Inflammatory macrophage treated with lipopolysaccharide for 4 hours (primary cell): Measurements from ENCODE around the gene PDE2A.

Source experiments
- DNase-seq: peaks from one replicate; pipeline ENCODE4 v3.0.0-alpha.2; 2020

PDE2A gene

GRCh38 chr11:72682238-72682857 is 8.1 kb upstream of the PDE2A start:
- DNase-seq = no peak

DNA sequence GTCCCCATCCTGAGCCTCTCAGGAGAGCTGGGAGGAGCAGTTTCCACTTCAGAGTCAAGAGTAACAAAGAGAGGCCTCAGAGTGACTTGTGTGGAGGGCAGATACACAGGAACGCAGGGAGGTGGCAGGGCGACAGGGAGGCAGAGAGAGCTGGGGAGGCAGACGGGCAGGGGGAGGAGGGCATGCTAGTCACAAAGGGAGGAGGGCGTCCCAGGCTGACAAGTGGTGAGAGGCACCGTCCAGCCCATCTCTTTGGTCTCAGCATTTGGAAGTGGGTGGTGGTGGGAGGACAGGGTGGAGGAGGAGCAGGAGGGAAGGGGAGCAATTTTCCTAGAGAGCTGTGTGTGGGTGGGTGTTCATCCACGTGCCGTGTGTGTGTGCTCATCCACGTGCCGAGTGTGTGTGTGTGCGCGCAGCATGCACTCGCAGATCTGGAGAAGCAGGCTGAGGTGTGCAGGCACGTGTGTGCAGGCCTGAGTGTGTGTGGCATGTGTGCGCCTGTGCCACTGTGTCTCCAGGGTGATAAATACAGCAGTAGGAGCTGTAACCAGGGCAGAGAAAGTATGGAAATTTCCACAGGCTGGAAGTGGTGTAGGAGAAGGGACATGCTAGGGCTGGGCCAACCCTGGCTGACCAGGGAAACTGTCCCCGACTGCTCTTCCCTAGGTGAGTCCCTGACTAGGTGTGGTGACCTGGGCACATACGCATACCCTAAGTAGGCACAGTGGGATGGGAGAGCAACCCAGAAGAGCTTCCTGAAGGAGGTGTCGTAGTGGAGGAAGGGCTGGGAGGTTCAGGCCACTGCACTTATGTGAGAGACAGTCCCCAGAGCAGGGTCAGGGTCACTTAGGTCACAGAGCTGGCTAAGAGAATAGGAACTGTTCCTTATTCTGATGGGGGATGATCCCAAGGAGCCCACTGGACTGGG is 7.3 kb upstream of the PDE2A start:
- DNase-seq = no peak

DNA sequence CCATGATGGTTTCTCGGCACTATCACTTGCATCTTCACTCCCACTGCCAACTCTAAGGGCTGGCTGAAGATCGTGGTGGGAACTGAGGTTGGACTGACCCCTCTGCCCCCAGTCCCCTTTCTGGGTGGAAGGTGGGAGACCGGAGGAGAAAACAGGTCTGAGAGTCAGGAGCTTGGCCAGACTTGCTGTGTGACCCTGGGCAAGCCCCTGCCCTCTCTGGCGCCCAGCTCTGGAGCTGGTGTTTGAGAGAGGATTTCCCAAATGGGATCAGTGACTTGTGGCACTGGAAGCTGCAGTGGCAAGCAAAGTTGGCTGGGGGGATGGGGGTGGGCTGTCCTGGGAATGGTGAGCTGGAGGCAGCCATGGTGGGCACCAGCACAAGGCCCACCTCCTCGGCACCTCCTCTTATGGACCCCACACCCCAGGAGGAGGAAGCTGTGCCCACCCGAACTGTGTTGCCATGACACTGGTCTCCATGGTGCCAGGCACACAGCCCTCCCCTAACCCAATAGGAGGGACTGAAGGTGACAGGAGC is 6.5 kb upstream of the PDE2A start:
- no peak for DNase-seq

DNA sequence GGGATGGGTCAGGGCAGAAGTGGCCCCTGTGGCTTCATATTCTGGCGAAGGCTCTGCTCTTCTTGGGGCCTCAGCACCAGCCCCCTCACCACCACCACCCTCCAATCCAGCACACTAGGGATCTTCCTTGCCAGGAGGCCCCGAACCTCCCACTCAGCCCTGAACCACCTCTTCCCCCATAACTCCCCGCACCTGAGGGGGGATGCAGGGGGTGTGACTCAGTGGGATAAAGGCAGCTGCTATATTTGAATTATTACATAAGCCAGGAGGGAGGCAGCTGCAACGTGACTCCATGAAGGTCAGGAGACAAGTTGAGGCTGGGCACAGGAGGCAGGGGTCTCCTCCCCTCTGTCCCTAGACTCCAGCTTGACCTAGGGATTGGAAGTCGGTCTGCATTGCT is 5.6 kb upstream of the PDE2A start:
- DNase-seq = no peak

GRCh38 chr11:72678524-72678923 is 4.3 kb upstream of the PDE2A start:
- DNase-seq = no peak

DNA sequence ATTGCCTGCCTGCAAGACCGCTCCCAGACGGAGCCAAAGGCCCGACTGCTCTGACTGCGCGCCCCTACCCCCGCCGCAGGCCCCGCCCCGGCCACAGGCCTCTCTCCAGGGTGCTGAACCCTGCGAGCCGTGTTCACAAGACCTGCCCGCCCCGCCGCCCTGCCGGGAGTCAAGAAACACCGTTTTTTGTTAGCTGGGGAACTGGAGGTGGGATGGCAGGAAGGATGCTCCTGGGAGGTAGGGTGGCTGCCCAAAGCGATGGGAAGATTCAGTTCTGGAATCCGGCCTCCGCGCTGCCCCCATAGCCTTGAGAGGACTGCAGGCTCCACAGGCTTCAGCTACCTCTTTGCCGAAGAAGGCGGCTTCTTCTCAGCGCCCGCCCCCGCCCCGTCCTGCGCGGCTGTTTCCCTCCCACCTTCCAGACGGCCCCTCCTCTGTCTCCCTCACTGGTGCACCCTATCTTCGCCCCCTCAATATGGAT is 2.7 kb upstream of the PDE2A start:
- DNase-seq = peak; percentile 34

DNA sequence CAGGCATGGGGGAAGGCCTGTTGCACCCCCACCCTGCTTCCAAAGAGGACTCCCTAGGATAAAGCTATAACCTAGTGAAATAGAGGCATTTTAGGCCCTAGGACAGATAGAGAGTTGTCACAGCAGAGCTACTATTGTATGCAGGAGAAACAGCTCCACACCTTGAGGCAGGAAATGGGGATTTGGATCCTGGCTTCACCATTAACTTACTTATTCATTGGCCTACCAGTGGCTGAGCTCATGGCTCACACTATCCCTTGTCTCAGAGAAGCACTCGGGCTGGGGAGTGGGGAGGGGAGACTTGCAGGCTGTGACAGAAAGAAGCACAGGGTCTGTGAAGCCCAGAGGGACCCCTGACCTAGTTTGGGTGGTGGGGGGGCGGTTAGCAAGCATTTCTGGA is 999 bp upstream of the PDE2A start:
- DNase-seq = no peak

- no peak for DNase-seq
Measured at GRCh38 chr11:72673284-72673942, 809 bp downstream of the PDE2A start.

GRCh38 chr11:72672597-72673238 is 1.5 kb downstream of the PDE2A start:
- DNase-seq = no peak

- DNase-seq = no peak
Measured at GRCh38 chr11:72671152-72672099, 2.8 kb downstream of the PDE2A start.

GRCh38 chr11:72670041-72670440 is 4.2 kb downstream of the PDE2A start:
- no peak for DNase-seq

DNA sequence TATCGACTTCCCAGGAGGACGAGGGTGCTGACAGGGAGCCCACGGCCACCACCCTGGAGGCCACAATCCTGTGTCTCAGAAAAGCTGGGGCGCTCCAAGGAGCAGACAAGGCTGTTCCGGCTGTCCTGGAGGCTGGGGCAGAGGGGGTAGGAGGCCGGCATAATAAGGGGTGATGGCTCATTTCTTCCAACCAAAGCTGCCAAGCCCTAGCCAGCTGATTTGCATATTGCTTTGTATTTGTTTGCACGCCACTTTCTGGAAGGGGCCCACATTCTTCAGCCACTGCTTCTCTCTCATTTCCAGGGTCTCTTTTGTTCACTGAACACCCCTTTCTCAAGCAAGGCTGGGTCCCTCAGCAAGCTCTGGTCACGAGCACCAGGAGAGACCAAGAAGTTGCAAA is 4.7 kb downstream of the PDE2A start:
- no peak for DNase-seq

DNA sequence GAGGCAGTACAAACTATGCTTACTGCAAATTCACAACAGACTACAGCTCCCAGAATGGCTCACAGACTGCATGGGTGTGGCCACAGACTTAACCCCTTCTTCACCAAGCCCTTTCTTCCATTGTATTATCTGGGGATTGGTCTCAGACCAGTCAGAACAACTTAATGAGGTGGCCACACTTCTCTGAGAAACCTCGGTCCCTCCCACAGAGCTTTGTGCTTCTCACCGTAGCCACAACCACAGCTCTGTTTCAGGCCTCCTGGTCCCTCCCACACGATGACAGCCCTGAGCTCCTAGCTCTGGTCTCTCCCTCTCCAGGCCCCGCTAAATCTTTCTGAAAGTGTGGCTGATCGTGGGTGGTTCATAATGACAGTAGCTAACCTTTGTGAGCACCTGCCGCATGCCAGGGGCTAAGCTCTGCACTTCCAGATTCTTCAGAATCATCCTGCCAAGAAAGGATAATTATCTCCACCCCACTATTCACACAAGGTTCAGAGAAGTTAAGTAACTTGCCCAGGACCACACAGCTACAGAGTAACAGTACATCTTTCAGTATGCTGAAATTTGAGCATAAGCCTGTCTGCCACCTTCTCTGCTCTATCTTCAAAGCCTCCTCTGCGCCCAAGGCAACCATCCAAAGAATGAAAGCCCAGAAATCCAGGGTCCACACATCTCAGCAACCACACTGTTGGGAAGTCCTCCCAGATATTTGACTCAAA is 5.4 kb downstream of the PDE2A start:
- no peak for DNase-seq

GRCh38 chr11:72665911-72666472 is 8.2 kb downstream of the PDE2A start:
- no peak for DNase-seq

GRCh38 chr11:72662036-72662435 is 12.2 kb downstream of the PDE2A start:
- no peak for DNase-seq

DNA sequence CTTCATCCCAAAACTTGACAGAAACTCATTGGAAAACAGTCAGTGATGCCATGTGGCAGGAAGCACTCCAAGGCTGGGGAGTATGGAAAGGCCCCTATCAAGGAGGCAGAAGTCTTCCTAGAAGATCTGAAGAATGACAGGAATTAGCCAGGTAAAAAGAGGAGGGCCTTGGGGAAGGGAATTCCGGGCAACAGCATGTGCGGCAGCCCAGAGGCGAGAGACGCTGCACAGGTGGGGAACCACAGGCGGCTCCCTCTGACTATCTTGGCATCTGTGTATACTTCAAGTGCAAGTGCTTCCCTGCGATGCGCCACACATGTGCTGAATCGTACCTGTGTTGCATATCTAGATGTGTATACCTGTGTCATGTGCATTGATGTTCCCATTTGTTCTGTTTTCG is 12.7 kb downstream of the PDE2A start:
- no peak for DNase-seq

DNA sequence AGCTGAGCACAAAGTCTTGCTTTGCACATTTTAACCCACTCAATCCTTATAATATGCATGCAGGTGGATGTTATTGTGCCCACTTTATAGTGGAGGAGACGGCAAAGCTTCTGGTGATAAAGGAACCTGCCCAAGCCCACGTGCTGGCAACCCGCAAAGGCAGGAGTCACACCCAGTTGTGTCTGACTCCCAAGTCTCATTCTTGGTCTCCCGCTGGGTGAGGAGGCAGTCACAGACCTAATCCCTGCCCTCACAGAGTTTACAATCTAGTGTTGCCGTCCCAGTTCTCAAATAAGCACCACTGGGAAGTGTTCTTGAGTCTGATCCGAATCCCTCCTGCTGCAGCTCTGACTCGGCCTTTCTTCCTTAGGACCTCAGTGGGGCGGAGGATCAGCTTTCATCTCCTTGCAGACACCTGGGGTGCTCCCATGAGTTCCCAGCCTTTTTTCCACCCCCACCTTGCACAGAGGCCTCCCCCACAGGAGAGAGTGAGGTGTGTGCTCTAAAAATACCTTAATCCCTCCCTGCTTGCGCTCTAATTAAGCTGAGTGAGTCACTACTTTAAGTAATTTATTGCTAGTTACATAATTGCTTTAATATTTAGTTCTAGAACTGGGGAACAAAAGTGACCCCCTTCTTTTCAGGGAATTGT is 15.1 kb downstream of the PDE2A start:
- no peak for DNase-seq

GRCh38 chr11:72657411-72658100 is 16.7 kb downstream of the PDE2A start:
- DNase-seq = no peak

DNA sequence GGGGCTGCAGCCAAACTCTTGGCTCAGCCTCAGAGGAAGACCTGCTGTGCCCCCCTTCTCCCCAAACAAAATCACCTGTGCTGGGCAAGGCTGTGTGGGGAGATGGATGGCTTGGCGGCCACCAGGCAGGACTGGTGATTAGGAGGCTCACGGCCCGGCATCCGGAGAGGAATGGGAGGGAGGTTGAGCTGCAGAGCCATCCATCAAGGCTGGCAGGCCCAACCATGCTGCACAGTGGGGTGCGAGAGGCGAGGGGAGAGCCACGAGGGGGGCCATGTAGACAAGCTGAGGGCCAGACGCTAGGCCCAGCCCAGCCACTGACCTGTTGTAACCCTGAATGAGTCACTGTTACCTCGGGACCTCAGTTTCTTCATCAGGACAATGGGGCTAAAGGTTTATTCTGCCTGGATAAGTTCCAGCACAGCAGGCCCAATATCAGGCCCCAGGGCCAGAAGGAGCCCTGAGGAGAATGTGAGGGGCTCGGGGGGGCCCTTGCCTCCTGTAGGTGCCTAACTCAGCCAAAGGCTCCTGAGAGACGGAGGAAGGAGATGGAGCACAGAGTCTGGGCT is 18.2 kb downstream of the PDE2A start:
- DNase-seq = no peak
